SK-N-MC (cell line): ENCODE measurements around the gene KLHL6.

Experiments
- EZH2 ChIP-seq: fragments of 200-600 bp; sonication (generic); IDR thresholded peaks from one replicate; pipeline ENCODE4 v1.6.1; 2017; ENCODE audit warnings: antibody characterized with exemption
- POLR2AphosphoS5 ChIP-seq: IDR thresholded peaks from 2 replicates; pipeline ENCODE4 v1.6.1; 2012; ENCODE audit warnings: mild to moderate bottlenecking, low read depth, low read length, borderline replicate concordance

- TF ChIP-seq EZH2 (no peak), POLR2AphosphoS5 (no peak)
Measured at GRCh38 chr3:183551930-183552329, 3.6 kb downstream of the KLHL6 start.
